IMR-90 (cell line): Measurements from ENCODE around the gene MYH9. TPM values are rescaled to one million over a fixed set of nuclear protein-coding genes. Genes with fewer than 3 reads are reported as not detected.

ENCODE experiments used
- ATAC-seq: fragments of 200-7000 bp; cut with Tn5 transposase; 2 replicates; pipeline ENCODE4 v1.9.1; 2020; ENCODE audit warnings: low read depth, mild to moderate bottlenecking, moderate library complexity
- BruUV-seq: library from RNA; stranded (reverse); fragments of 400-500 nt; replicated peaks from 2 replicates; lab custom pipeline; 2021; lab: Mats Ljungman, UMichigan
- CTCF ChIA-PET: fragments of 300-600 bp; formaldehyde crosslinking; extraction: SDS; loops from one replicate; lab custom pipeline; 2021; ENCODE audit warnings: antibody characterized with exemption; lab: Yijun Ruan, JAX
- POLR2A ChIA-PET: fragments of 300-600 bp; sonication (Branson Sonifier 250); formaldehyde crosslinking; loops from one replicate; lab custom pipeline; 2022; ENCODE audit warnings: antibody characterized with exemption; ENCODE audit not compliant: unreplicated experiment; lab: Charles Lee
- DNase-seq: peaks from one replicate; pipeline ENCODE4 v3.0.0; 2013
- H2AFZ ChIP-seq: replicated peaks from 2 replicates; pipeline ENCODE3; 2013; ENCODE audit warnings: low read length, mild to moderate bottlenecking; ENCODE audit not compliant: poor library complexity
- H2AK5ac ChIP-seq: 2 replicates; pipeline ENCODE4 v1.6.1; 2013; ENCODE audit warnings: low read depth, low read length, inconsistent platforms
- H2AK9ac ChIP-seq: replicated peaks from 2 replicates; pipeline ENCODE3; 2013; ENCODE audit warnings: mild to moderate bottlenecking, low read depth, low read length, moderate library complexity; ENCODE audit not compliant: poor library complexity
- H2BK120ac ChIP-seq: 2 replicates; pipeline ENCODE4 v1.6.1; 2013; ENCODE audit warnings: low read depth, low read length, inconsistent platforms
- H2BK15ac ChIP-seq: 3 replicates; pipeline ENCODE4 v1.6.1; 2013; ENCODE audit warnings: low read depth, low read length, inconsistent platforms
- H2BK20ac ChIP-seq: 2 replicates; pipeline ENCODE4 v1.6.1; 2013; ENCODE audit warnings: low read depth, mild to moderate bottlenecking, inconsistent platforms, low read length, moderate library complexity
- H2BK5ac ChIP-seq: 2 replicates; pipeline ENCODE4 v1.6.1; 2013; ENCODE audit warnings: mild to moderate bottlenecking, low read depth, low read length, inconsistent platforms; ENCODE audit not compliant: poor library complexity, severe bottlenecking
- H3K14ac ChIP-seq: replicated peaks from 2 replicates; pipeline ENCODE4 v1.6.1; 2013; ENCODE audit warnings: low read depth, low read length, inconsistent platforms
- H3K18ac ChIP-seq: 2 replicates; pipeline ENCODE4 v1.6.1; 2013; ENCODE audit warnings: low read depth, low read length, control low read depth
- H3K23ac ChIP-seq: 2 replicates; pipeline ENCODE4 v1.6.1; 2013; ENCODE audit warnings: low read depth, low read length, inconsistent platforms
- H3K27ac ChIP-seq: 2 replicates; pipeline ENCODE4 v1.5.1; 2013; ENCODE audit warnings: mild to moderate bottlenecking, control low read depth, low read length; ENCODE audit not compliant: insufficient read depth
- H3K27me3 ChIP-seq: 2 replicates; pipeline ENCODE4 v1.6.1; 2013; ENCODE audit warnings: low read length; ENCODE audit not compliant: control insufficient read depth, insufficient read depth
- H3K36me3 ChIP-seq: 2 replicates; pipeline ENCODE4 v1.6.1; 2013; ENCODE audit warnings: low read length, mixed read lengths; ENCODE audit not compliant: control insufficient read depth, insufficient read depth
- H3K4ac ChIP-seq: 2 replicates; pipeline ENCODE4 v1.6.1; 2013; ENCODE audit warnings: low read depth, low read length, inconsistent platforms
- H3K4me1 ChIP-seq: 2 replicates; pipeline ENCODE4 v1.6.1; 2013; ENCODE audit warnings: low read length, mixed read lengths; ENCODE audit not compliant: control insufficient read depth, insufficient read depth
- H3K4me2 ChIP-seq: 2 replicates; pipeline ENCODE4 v1.6.1; 2013; ENCODE audit warnings: low read depth, mild to moderate bottlenecking, control low read depth, low read length, moderate library complexity
- H3K4me3 ChIP-seq: 2 replicates; pipeline ENCODE4 v1.5.1; 2013; ENCODE audit warnings: low read depth, mild to moderate bottlenecking, control low read depth, low read length, moderate library complexity; ENCODE audit not compliant: insufficient read depth
- H3K56ac ChIP-seq: 2 replicates; pipeline ENCODE4 v1.6.1; 2013; ENCODE audit warnings: low read length, inconsistent platforms; ENCODE audit not compliant: insufficient read depth; ENCODE audit errors: extremely low read depth
- H3K79me1 ChIP-seq, 2 experiments: 2 replicates each; pipeline ENCODE4 v1.6.1; 2013; ENCODE audit warnings: low read length in 2 of 2, inconsistent platforms in 1 of 2, low read depth in 1 of 2
- H3K9ac ChIP-seq: 2 replicates; pipeline ENCODE4 v1.6.1; 2013; ENCODE audit warnings: low read depth, low read length, control low read depth
- H3K9me1 ChIP-seq: 2 replicates; pipeline ENCODE4 v1.6.1; 2013; ENCODE audit warnings: low read length, inconsistent platforms; ENCODE audit not compliant: insufficient read depth
- H3K9me3 ChIP-seq: 2 replicates; pipeline ENCODE4 v1.6.1; 2013; ENCODE audit warnings: low read length; ENCODE audit not compliant: control insufficient read depth, insufficient read depth
- H4K20me1 ChIP-seq: 2 replicates; pipeline ENCODE4 v1.6.1; 2013; ENCODE audit warnings: low read length, inconsistent platforms; ENCODE audit not compliant: insufficient read depth
- H4K5ac ChIP-seq: 2 replicates; pipeline ENCODE4 v1.6.1; 2013; ENCODE audit warnings: mild to moderate bottlenecking, low read depth, low read length, control low read depth
- H4K8ac ChIP-seq, 2 experiments: 2 replicates each; pipeline ENCODE4 v1.6.1; 2013; ENCODE audit warnings: low read depth in 2 of 2, low read length in 2 of 2, control low read depth in 1 of 2, inconsistent platforms in 1 of 2
- H4K91ac ChIP-seq: 2 replicates; pipeline ENCODE4 v1.6.1; 2013; ENCODE audit warnings: low read depth, low read length, inconsistent platforms; ENCODE audit not compliant: insufficient read depth
- BHLHE40 ChIP-seq: fragments of 150-350 bp; IDR thresholded peaks from 2 replicates; pipeline ENCODE4 v1.6.1; 2016; ENCODE audit warnings: mild to moderate bottlenecking, low read depth, low read length
- CEBPB ChIP-seq: IDR thresholded peaks from 2 replicates; pipeline ENCODE4 v1.6.1; 2012; ENCODE audit warnings: low read depth, low read length, improper control_type of control experiment
- CHD1 ChIP-seq: IDR thresholded peaks from 2 replicates; pipeline ENCODE4 v1.6.1; 2012; ENCODE audit warnings: low read depth, low read length, improper control_type of control experiment
- FOS ChIP-seq: fragments of 150-350 bp; IDR thresholded peaks from 2 replicates; pipeline ENCODE4 v1.6.1; 2016; ENCODE audit warnings: low read depth, low read length
- MAFK ChIP-seq: IDR thresholded peaks from 2 replicates; pipeline ENCODE4 v1.6.1; 2012; ENCODE audit warnings: low read depth, low read length, improper control_type of control experiment
- MAZ ChIP-seq: IDR thresholded peaks from 2 replicates; pipeline ENCODE4 v1.6.1; 2012; ENCODE audit warnings: low read depth, mild to moderate bottlenecking, low read length, improper control_type of control experiment, moderate library complexity, borderline replicate concordance
- MXI1 ChIP-seq: IDR thresholded peaks from 2 replicates; pipeline ENCODE4 v1.6.1; 2012; ENCODE audit warnings: low read depth, mild to moderate bottlenecking, low read length, moderate library complexity, borderline replicate concordance
- POLR2A ChIP-seq: IDR thresholded peaks from 2 replicates; pipeline ENCODE4 v1.6.1; 2012; ENCODE audit warnings: mild to moderate bottlenecking, low read depth, low read length
- RAD21 ChIP-seq: IDR thresholded peaks from 2 replicates; pipeline ENCODE4 v1.6.1; 2012; ENCODE audit warnings: low read length, improper control_type of control experiment
- RCOR1 ChIP-seq: IDR thresholded peaks from 2 replicates; pipeline ENCODE4 v1.6.1; 2012; ENCODE audit warnings: mild to moderate bottlenecking, low read length, improper control_type of control experiment; ENCODE audit not compliant: insufficient replicate concordance
- RFX5 ChIP-seq: IDR thresholded peaks from 2 replicates; pipeline ENCODE4 v1.8.0; 2012; ENCODE audit warnings: low read depth, mild to moderate bottlenecking, low read length, moderate library complexity
- WGBS, 2 experiments: methylation state at CpG; one replicate each; pipeline versions ENCODE4 v1.1.5 to v1.1.7; 2013; ENCODE audit warnings: missing lambda C conversion rate in 2 of 2; ENCODE audit not compliant: insufficient read length in 1 of 2; ENCODE audit errors: extremely low coverage in 2 of 2; 5-methylcytosine and 5-hydroxymethylcytosine counted together
- dilution Hi-C: fragments of 300-500 bp; cut with HindIII; formaldehyde crosslinking; loops from one replicate; pipeline ENCODE4 v1.14.3; 2018; ENCODE audit warnings: low sequenced_read_pairs; ENCODE audit not compliant: unreplicated experiment
- in situ Hi-C: fragments of 300-500 bp; cut with MboI; formaldehyde crosslinking; loops from 3 replicates; pipeline ENCODE4 v1.14.3; 2019; ENCODE audit warnings: low sequenced_read_pairs, inconsistent platforms, mixed read lengths
- intact Hi-C: fragments of 100-400 bp; cut with micrococcal nuclease; formaldehyde crosslinking; loops from 2 replicates; pipeline ENCODE4 v1.10.0; 2022
- polyA plus RNA-seq, 3 experiments: library from polyadenylated mRNA; depleted of rRNA; stranded (reverse); fragments of >200 nt; gene quantifications; 2 replicates each; pipeline ENCODE4 v1.2.3, GENCODE V29; 2012; ENCODE audit warnings: low replicate concordance in 1 of 3
- total RNA-seq: library from RNA; depleted of rRNA; stranded (reverse); fragments of >200 nt; gene quantifications from 2 replicates; pipeline ENCODE4 v1.2.3, GENCODE V29; 2012
- TF ChIP-seq, protein P1 (sequence below): conservative IDR thresholded peaks from 2 replicates; pipeline ENCODE4 v1.5.1; 2012; ENCODE audit warnings: mild to moderate bottlenecking, low read depth, low read length, improper control_type of control experiment
- TF ChIP-seq, protein P2 (sequence below): fragments of 150-350 bp; IDR thresholded peaks from 2 replicates; pipeline ENCODE4 v1.6.1; 2016; ENCODE audit warnings: low read depth, mild to moderate bottlenecking, low read length, moderate library complexity, borderline replicate concordance
- TF ChIP-seq, protein P3 (sequence below): fragments of 150-350 bp; IDR thresholded peaks from 2 replicates; pipeline ENCODE4 v1.6.1; 2017; ENCODE audit warnings: mild to moderate bottlenecking, antibody characterized with exemption, low read length, low read depth

Gene MYH9
- total and polyA plus RNA-seq, 2 of the 4 experiments (the other 2 are of a cell fraction): 475 to 554 TPM

DNA sequence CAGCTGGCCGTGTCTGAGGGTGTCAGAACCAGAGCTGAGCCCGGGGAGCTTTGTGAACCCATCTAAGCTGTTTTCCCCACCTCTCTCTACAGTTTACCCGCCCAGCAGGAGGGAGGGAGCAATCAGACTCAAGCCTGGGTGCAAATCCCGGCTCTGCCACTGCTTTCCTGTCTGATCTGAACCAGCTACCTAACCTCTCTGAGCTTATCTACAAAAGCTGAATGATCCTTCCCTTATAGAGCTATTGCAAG, 148.7 kb downstream of the MYH9 start:
- Histone ChIP-seq H3K18ac (peak overlapping the region; percentile 87), H3K9ac (peak overlapping the region; percentile 86), H2AFZ (peak overlapping the region; percentile 92), H3K56ac (peak overlapping the region; percentile 92), H4K8ac (peak overlapping the region; percentile 8 to 95; a peak in 3 of 4 replicates), H3K14ac (peak overlapping the region; percentile 99), H3K9me3 (no peaks in the 10 kb centered on the region), H3K23ac (peak overlapping the region; percentile 93), H3K27me3 (no peaks in the 10 kb centered on the region), H3K4me2 (peak overlapping the region; percentile 95), H4K91ac (peak overlapping the region; percentile 77), H3K27ac (peak overlapping the region; percentile 73), H2BK15ac (peak overlapping the region; percentile 92; the same call in 1 of the 3 replicates), H2BK20ac (peak overlapping the region; percentile 17), H3K36me3 (peaks cover 3% of the 10 kb centered on the region; the same call in 1 of the 2 replicates), H3K4me3 (peak overlapping the region; percentile 65), H2AK5ac (peak overlapping the region; percentile 67), H2BK120ac (peak overlapping the region; percentile 70), H2AK9ac (peak overlapping the region; percentile 96), H3K9me1 (peaks cover 12% of the 10 kb centered on the region), H2BK5ac (peak overlapping the region; percentile 91), H4K20me1 (0 out of 2 replicates have a peak, but pooled peaks cover 6% of the 10 kb centered on the region), H4K5ac (peak overlapping the region; percentile 56; the same call in 1 of the 2 replicates), H3K4me1 (peaks cover 19% of the 10 kb centered on the region), H3K4ac (peak overlapping the region; percentile 92), H3K79me1 (peaks cover 4 to 42% of the 10 kb centered on the region in 2 experiments)
- dilution Hi-C loops (no loop called here), intact Hi-C loops (loop anchor here (2.0 to 5.0 kb wide), 2 partner anchors 38 to 42 kb away; no protein-coding TSS in a partner anchor), in situ Hi-C loops (no loop called here)
- BruUV-seq: no TSS peak
- TF ChIP-seq MAFK (no peak), RCOR1 (no peak), MAZ (no peak), POLR2A (no peak), BHLHE40 (no peak), CHD1 (no peak), RFX5 (no peak), FOS (no peak), RAD21 (no peak), MXI1 (no peak), CEBPB (no peak)
- TF ChIP-seq, protein P1, sequence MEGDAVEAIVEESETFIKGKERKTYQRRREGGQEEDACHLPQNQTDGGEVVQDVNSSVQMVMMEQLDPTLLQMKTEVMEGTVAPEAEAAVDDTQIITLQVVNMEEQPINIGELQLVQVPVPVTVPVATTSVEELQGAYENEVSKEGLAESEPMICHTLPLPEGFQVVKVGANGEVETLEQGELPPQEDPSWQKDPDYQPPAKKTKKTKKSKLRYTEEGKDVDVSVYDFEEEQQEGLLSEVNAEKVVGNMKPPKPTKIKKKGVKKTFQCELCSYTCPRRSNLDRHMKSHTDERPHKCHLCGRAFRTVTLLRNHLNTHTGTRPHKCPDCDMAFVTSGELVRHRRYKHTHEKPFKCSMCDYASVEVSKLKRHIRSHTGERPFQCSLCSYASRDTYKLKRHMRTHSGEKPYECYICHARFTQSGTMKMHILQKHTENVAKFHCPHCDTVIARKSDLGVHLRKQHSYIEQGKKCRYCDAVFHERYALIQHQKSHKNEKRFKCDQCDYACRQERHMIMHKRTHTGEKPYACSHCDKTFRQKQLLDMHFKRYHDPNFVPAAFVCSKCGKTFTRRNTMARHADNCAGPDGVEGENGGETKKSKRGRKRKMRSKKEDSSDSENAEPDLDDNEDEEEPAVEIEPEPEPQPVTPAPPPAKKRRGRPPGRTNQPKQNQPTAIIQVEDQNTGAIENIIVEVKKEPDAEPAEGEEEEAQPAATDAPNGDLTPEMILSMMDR: no peak
- TF ChIP-seq, protein P2, sequence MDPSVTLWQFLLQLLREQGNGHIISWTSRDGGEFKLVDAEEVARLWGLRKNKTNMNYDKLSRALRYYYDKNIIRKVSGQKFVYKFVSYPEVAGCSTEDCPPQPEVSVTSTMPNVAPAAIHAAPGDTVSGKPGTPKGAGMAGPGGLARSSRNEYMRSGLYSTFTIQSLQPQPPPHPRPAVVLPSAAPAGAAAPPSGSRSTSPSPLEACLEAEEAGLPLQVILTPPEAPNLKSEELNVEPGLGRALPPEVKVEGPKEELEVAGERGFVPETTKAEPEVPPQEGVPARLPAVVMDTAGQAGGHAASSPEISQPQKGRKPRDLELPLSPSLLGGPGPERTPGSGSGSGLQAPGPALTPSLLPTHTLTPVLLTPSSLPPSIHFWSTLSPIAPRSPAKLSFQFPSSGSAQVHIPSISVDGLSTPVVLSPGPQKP: no peak
- TF ChIP-seq, protein P3, sequence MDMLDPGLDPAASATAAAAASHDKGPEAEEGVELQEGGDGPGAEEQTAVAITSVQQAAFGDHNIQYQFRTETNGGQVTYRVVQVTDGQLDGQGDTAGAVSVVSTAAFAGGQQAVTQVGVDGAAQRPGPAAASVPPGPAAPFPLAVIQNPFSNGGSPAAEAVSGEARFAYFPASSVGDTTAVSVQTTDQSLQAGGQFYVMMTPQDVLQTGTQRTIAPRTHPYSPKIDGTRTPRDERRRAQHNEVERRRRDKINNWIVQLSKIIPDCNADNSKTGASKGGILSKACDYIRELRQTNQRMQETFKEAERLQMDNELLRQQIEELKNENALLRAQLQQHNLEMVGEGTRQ: no peak
- ChIA-PET CTCF (interaction anchor here (0.6 to 3.0 kb wide), 7 partner anchors 12 to 43 kb away, joined by 3 to 8 read pairs (median 3); partner anchors contain the start of gene APOL4), POLR2A (interaction anchor here (0.7 to 1.3 kb wide), 2 partner anchors 35 to 243 kb away, joined by 3 to 5 read pairs; partner anchors contain the start of gene TXN2)
- ATAC-seq (peak; percentile 50), DNase-seq (no peak)
- WGBS, 2 experiments: no CpG with 5 or more reads among the region's 4 CpGs
